HepG2 (cell line): Measurements from ENCODE around the gene DPEP1. TPM values are rescaled to one million over a fixed set of nuclear protein-coding genes. Genes with fewer than 3 reads are reported as not detected.
A peak's percentile ranks its signal among the peaks of the same experiment; 100 is the strongest.

ENCODE experiments used
- DZIP1 ChIP-seq: sonication (generic); formaldehyde crosslinking; IDR thresholded peaks from 2 replicates; pipeline ENCODE4 v1.5.0; 2020; ENCODE audit warnings: mild to moderate bottlenecking, missing genetic modification reagents
- ELF4 ChIP-seq: sonication (generic); formaldehyde crosslinking; IDR thresholded peaks from 2 replicates; pipeline ENCODE4 v1.5.0; 2020; ENCODE audit warnings: missing genetic modification reagents, mild to moderate bottlenecking, moderate library complexity, borderline replicate concordance
- HNRNPL ChIP-seq: fragments of 200-400 bp; formaldehyde crosslinking; IDR thresholded peaks from 2 replicates; pipeline ENCODE4 v1.6.1; 2017; ENCODE audit warnings: mild to moderate bottlenecking, low read depth, low read length
- SAP130 ChIP-seq: IDR thresholded peaks from 2 replicates; pipeline ENCODE4 v1.6.1; 2016; ENCODE audit warnings: low read depth
- TMF1 ChIP-seq: sonication (generic); formaldehyde crosslinking; IDR thresholded peaks from 2 replicates; pipeline ENCODE4 v1.8.1; 2022; ENCODE audit warnings: low read depth, missing genetic modification reagents
- ZNF329 ChIP-seq: sonication (generic); formaldehyde crosslinking; IDR thresholded peaks from 2 replicates; pipeline ENCODE4 v1.9.0; 2021; ENCODE audit warnings: low read depth, mild to moderate bottlenecking, missing genetic modification reagents
- ZNF567 ChIP-seq: sonication (generic); formaldehyde crosslinking; IDR thresholded peaks from 2 replicates; pipeline ENCODE4 v1.8.1; 2023; ENCODE audit warnings: mild to moderate bottlenecking, missing genetic modification reagents, borderline replicate concordance
- ZNF687 ChIP-seq: sonication (generic); formaldehyde crosslinking; IDR thresholded peaks from 2 replicates; pipeline ENCODE4 v1.5.1; 2020; ENCODE audit warnings: mild to moderate bottlenecking, missing genetic modification reagents, moderate library complexity
- polyA plus RNA-seq, 8 experiments: library from polyadenylated mRNA; depleted of rRNA in 3 of 8; stranded (reverse) in 7 of 8; unstranded in 1 of 8; fragments of >200 nt; fragmentation: Illumina TruSeq in 4 of 8; extraction: Trizol in 4 of 8; gene quantifications; 2 replicates each; pipeline versions ENCODE4 v1.2.1 to v1.2.3, GENCODE V29; 2011 to 2016; ENCODE audit warnings: low read depth in 4 of 8, missing spikeins in 1 of 8, mixed read lengths in 1 of 8; ENCODE audit not compliant: insufficient read depth in 1 of 8
- total RNA-seq, 5 experiments: library from RNA; depleted of rRNA; stranded (reverse); fragments of >200 nt; fragmentation: Illumina TruSeq; extraction: Trizol; gene quantifications; 2 replicates each; pipeline ENCODE4 v1.2.3, GENCODE V29; 2016; ENCODE audit warnings: low read depth in 1 of 5

The DPEP1 gene
- total and polyA plus RNA-seq, 2 of the 13 experiments (the other 11 are each of a cell fraction or from before 2014, with no cell fraction given), result 37.6 to 52.2 TPM

DNA sequence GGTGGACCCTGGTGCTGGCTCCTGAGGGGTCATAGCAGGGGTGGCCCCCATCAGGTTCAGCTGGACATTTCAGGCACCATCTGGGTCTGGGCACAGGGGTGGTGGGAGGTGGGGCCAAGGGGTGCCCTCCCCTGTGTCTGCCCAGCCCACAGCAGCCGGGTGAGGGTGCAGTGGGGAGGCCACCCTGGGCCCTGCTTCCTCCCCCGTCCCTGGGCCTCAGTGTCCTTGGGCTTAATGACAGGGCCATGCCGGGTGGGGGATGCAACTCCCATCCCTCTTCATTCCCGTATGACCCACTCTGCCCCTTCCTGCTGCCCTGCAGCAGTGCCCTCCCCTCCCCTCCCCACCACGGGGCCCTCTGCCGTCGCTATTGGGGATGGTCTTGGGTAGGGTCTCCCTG is 27.2 kb upstream of the DPEP1 start (continued):
- TF ChIP-seq ZNF687 (CRISPR knock-in tag) (0 out of 2 replicates have a peak, but pooled peaks have one; percentile 15), ELF4 (CRISPR knock-in tag) (no peak), ZNF567 (CRISPR knock-in tag) (no peak), SAP130 (CRISPR knock-in tag) (peak; percentile 34; the same call in 1 of the 2 replicates), ZNF329 (CRISPR knock-in tag) (no peak), HNRNPL (0 out of 2 replicates have a peak, but pooled peaks have one; percentile 34), TMF1 (CRISPR knock-in tag) (no peak), DZIP1 (no peak)
- TF ChIP-seq, all 625 proteins: peak for 12
